ENCODE measurements around the gene SQSTM1.
"Not testable (repeated sequence)": the region's sequence is repeated elsewhere in the genome, so short reads cannot be mapped to it uniquely, and the experiment has no call there.

The SQSTM1 gene

GRCh38 chr5:179780362-179780761 lies 40.3 kb upstream of the SQSTM1 start:
- peaks cover 37% of the 10 kb centered on the region for H3K36me3 ChIP-seq (ENCODE audit: control insufficient read depth, insufficient read depth, low read length)
- no peaks in the 10 kb centered on the region for H3K4me1 ChIP-seq (ENCODE audit: control insufficient read depth, insufficient read depth, low read length, poor library complexity, severe bottlenecking)
- no peak for DNase-seq
- no peaks in the 10 kb centered on the region for H3K27me3 ChIP-seq (replicated peaks; ENCODE audit: control insufficient read depth, insufficient read depth, low read length, poor library complexity, severe bottlenecking)
- H3K27ac ChIP-seq (ENCODE audit: insufficient read depth, low read length, poor library complexity, severe bottlenecking): no peak overlapping the region
- no peaks in the 10 kb centered on the region for H3K9me3 ChIP-seq (ENCODE audit: control insufficient read depth, low read length)
- H3K4me3 ChIP-seq (ENCODE audit: insufficient read depth, low read depth, low read length, poor library complexity, severe bottlenecking): no peak overlapping the region

- Histone ChIP-seq H3K9me3 (ENCODE audit: control insufficient read depth, low read length) (no peaks in the 10 kb centered on the region), H3K4me1 (ENCODE audit: control insufficient read depth, insufficient read depth, low read length, poor library complexity, severe bottlenecking) (no peaks in the 10 kb centered on the region), H3K4me3 (ENCODE audit: insufficient read depth, low read depth, low read length, poor library complexity, severe bottlenecking) (no peak overlapping the region), H3K27me3 (replicated peaks; ENCODE audit: control insufficient read depth, insufficient read depth, low read length, poor library complexity, severe bottlenecking) (no peaks in the 10 kb centered on the region), H3K27ac (ENCODE audit: insufficient read depth, low read length, poor library complexity, severe bottlenecking) (no peak overlapping the region), H3K36me3 (ENCODE audit: control insufficient read depth, insufficient read depth, low read length) (peaks cover 26% of the 10 kb centered on the region)
- DNase-seq: no peak
These were observed 38.9 kb upstream of the SQSTM1 start for GRCh38 chr5:179781846-179782245.

GRCh38 chr5:179783128-179783527 lies 37.6 kb upstream of the SQSTM1 start:
- Histone ChIP-seq H3K27ac (ENCODE audit: insufficient read depth, low read length, poor library complexity, severe bottlenecking) (no peak overlapping the region), H3K4me3 (ENCODE audit: insufficient read depth, low read depth, low read length, poor library complexity, severe bottlenecking) (no peak overlapping the region), H3K27me3 (replicated peaks; ENCODE audit: control insufficient read depth, insufficient read depth, low read length, poor library complexity, severe bottlenecking) (no peaks in the 10 kb centered on the region), H3K9me3 (ENCODE audit: control insufficient read depth, low read length) (no peaks in the 10 kb centered on the region), H3K4me1 (ENCODE audit: control insufficient read depth, insufficient read depth, low read length, poor library complexity, severe bottlenecking) (no peaks in the 10 kb centered on the region), H3K36me3 (ENCODE audit: control insufficient read depth, insufficient read depth, low read length) (peaks cover 14% of the 10 kb centered on the region)
- DNase-seq: no peak

- H3K4me3 ChIP-seq (ENCODE audit: insufficient read depth, low read depth, low read length, poor library complexity, severe bottlenecking): no peak overlapping the region
These were observed 33.8 kb upstream of the SQSTM1 start for GRCh38 chr5:179786861-179787260.

GRCh38 chr5:179788193-179788854 lies 32.4 kb upstream of the SQSTM1 start:
- H3K27me3 ChIP-seq (replicated peaks; ENCODE audit: control insufficient read depth, insufficient read depth, low read length, poor library complexity, severe bottlenecking): no peaks in the 10 kb centered on the region
- no peak for DNase-seq
- H3K4me1 ChIP-seq (ENCODE audit: control insufficient read depth, insufficient read depth, low read length, poor library complexity, severe bottlenecking): peaks cover under 1% of the 10 kb centered on the region
- no peak overlapping the region for H3K27ac ChIP-seq (ENCODE audit: insufficient read depth, low read length, poor library complexity, severe bottlenecking)
- no peaks in the 10 kb centered on the region for H3K9me3 ChIP-seq (ENCODE audit: control insufficient read depth, low read length)
- H3K36me3 ChIP-seq (ENCODE audit: control insufficient read depth, insufficient read depth, low read length): no peaks in the 10 kb centered on the region
- H3K4me3 ChIP-seq (ENCODE audit: insufficient read depth, low read depth, low read length, poor library complexity, severe bottlenecking): no peak overlapping the region

More at GRCh38 chr5:179786861-179787260, 33.8 kb upstream of the SQSTM1 start:
- no peak for DNase-seq
- H3K27ac ChIP-seq (ENCODE audit: insufficient read depth, low read length, poor library complexity, severe bottlenecking): no peak overlapping the region
- no peaks in the 10 kb centered on the region for H3K27me3 ChIP-seq (replicated peaks; ENCODE audit: control insufficient read depth, insufficient read depth, low read length, poor library complexity, severe bottlenecking)
- H3K9me3 ChIP-seq (ENCODE audit: control insufficient read depth, low read length): no peaks in the 10 kb centered on the region
- H3K36me3 ChIP-seq (ENCODE audit: control insufficient read depth, insufficient read depth, low read length): no peaks in the 10 kb centered on the region
- H3K4me1 ChIP-seq (ENCODE audit: control insufficient read depth, insufficient read depth, low read length, poor library complexity, severe bottlenecking): no peaks in the 10 kb centered on the region

GRCh38 chr5:179789278-179789677 lies 31.4 kb upstream of the SQSTM1 start:
- not testable (repeated sequence) for DNase-seq; H3K9me3 ChIP-seq (ENCODE audit: control insufficient read depth, low read length); H3K36me3 ChIP-seq (ENCODE audit: control insufficient read depth, insufficient read depth, low read length); H3K4me3 ChIP-seq (ENCODE audit: insufficient read depth, low read depth, low read length, poor library complexity, severe bottlenecking); H3K27me3 ChIP-seq (replicated peaks; ENCODE audit: control insufficient read depth, insufficient read depth, low read length, poor library complexity, severe bottlenecking); H3K27ac ChIP-seq (ENCODE audit: insufficient read depth, low read length, poor library complexity, severe bottlenecking)
- H3K4me1 ChIP-seq (ENCODE audit: control insufficient read depth, insufficient read depth, low read length, poor library complexity, severe bottlenecking): peaks cover 10% of the 10 kb centered on the region

GRCh38 chr5:179791881-179792611 lies 28.7 kb upstream of the SQSTM1 start:
- Histone ChIP-seq H3K9me3 (ENCODE audit: control insufficient read depth, low read length) (no peaks in the 10 kb centered on the region), H3K36me3 (ENCODE audit: control insufficient read depth, insufficient read depth, low read length) (no peaks in the 10 kb centered on the region), H3K4me1 (ENCODE audit: control insufficient read depth, insufficient read depth, low read length, poor library complexity, severe bottlenecking) (peaks cover 29% of the 10 kb centered on the region), H3K4me3 (ENCODE audit: insufficient read depth, low read depth, low read length, poor library complexity, severe bottlenecking) (no peak overlapping the region), H3K27ac (ENCODE audit: insufficient read depth, low read length, poor library complexity, severe bottlenecking) (no peak overlapping the region), H3K27me3 (replicated peaks; ENCODE audit: control insufficient read depth, insufficient read depth, low read length, poor library complexity, severe bottlenecking) (no peaks in the 10 kb centered on the region)
- no peak for DNase-seq

GRCh38 chr5:179792612-179793467 lies 27.9 kb upstream of the SQSTM1 start:
- Histone ChIP-seq H3K36me3 (ENCODE audit: control insufficient read depth, insufficient read depth, low read length) (peaks cover under 1% of the 10 kb centered on the region), H3K27ac (ENCODE audit: insufficient read depth, low read length, poor library complexity, severe bottlenecking) (no peak overlapping the region), H3K4me1 (ENCODE audit: control insufficient read depth, insufficient read depth, low read length, poor library complexity, severe bottlenecking) (peaks cover 29% of the 10 kb centered on the region), H3K27me3 (replicated peaks; ENCODE audit: control insufficient read depth, insufficient read depth, low read length, poor library complexity, severe bottlenecking) (no peaks in the 10 kb centered on the region), H3K9me3 (ENCODE audit: control insufficient read depth, low read length) (no peaks in the 10 kb centered on the region), H3K4me3 (ENCODE audit: insufficient read depth, low read depth, low read length, poor library complexity, severe bottlenecking) (no peak overlapping the region)
- DNase-seq: no peak

GRCh38 chr5:179793468-179794139 lies 27.1 kb upstream of the SQSTM1 start, which contains the start of gene LTC4S:
TSS of gene LTC4S (plus strand) at chr5:179793986. CDS start at chr5:179794081, 95 bp downstream.
- H3K4me1 ChIP-seq (ENCODE audit: control insufficient read depth, insufficient read depth, low read length, poor library complexity, severe bottlenecking): peaks cover 29% of the 10 kb centered on the region
- peak within 1 kb of the TSS; percentile 11 for H3K4me3 ChIP-seq (ENCODE audit: insufficient read depth, low read depth, low read length, poor library complexity, severe bottlenecking)
- H3K9me3 ChIP-seq (ENCODE audit: control insufficient read depth, low read length): no peaks in the 10 kb centered on the region
- peak within 1 kb of the TSS; percentile 59 for H3K27ac ChIP-seq (ENCODE audit: insufficient read depth, low read length, poor library complexity, severe bottlenecking)
- peak; percentile 42 to 50 (median 49) for DNase-seq
- H3K27me3 ChIP-seq (replicated peaks; ENCODE audit: control insufficient read depth, insufficient read depth, low read length, poor library complexity, severe bottlenecking): no peaks in the 10 kb centered on the region
- peaks cover 8% of the 10 kb centered on the region for H3K36me3 ChIP-seq (ENCODE audit: control insufficient read depth, insufficient read depth, low read length)
